Urothelium cell line (cell line): Measurements from ENCODE around the gene TRDN.
A peak's percentile ranks its signal among the peaks of the same experiment; 100 is the strongest.

Experiments
- DNase-seq: peaks from one replicate; pipeline ENCODE4 v3.0.0; 2011; ENCODE audit warnings: low spot score, mixed read lengths
- FAIRE-seq: peaks from 2 replicates; lab custom pipeline; 2011; peaks lifted over from hg19 to GRCh38; lab: Jason Lieb, UNC

TRDN gene

DNA sequence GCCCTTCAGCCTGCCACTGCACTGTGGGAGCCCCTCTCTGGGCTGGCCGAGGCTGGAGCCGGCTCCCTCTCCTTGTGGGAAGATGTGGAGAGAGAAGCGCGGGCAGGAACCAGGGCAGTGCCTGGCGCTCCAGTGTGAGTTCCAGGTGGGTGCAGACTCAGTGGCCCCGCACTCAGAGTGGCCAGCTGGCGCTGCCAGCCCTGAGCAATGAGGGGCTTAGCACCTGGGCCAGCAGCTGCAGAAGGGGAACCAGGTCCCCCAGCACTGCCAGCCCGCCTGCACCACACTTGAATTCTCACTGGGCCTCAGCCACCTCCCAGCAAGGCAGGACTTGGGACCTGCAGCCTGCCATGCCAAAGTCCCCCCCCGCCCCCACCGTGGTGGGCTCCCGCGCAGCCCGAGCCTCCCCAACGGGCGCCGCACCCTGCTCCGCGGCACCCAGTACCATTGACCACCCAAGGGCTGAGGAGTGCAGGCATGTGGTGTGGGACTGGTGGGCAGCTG is 434.8 kb downstream of the TRDN start:
- DNase-seq = no peak
- FAIRE-seq = no peak

GRCh38 chr6:123193298-123193697 is 443.5 kb downstream of the TRDN start:
- DNase-seq = no peak
- FAIRE-seq = no peak

DNA sequence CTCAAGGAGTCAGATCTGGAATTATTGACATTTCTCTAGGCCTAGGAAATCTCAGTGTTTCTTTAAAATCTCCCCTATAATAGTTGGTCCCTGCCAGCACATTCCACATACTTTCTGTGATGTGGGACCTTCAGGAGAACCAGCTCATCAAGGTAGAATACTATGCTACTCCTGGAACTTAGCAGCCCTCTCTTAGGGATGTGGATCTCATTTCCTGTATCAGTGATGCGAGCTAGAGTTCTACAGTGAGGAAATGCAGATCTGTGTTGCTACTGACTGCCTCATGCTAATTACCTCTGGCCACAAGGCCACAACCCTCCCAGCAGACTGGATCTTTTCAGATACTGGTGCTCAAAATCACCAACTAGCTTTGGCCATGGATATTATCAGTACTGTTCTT is 446.9 kb downstream of the TRDN start:
- FAIRE-seq = no peak
- DNase-seq = no peak

GRCh38 chr6:123182998-123183397 is 453.8 kb downstream of the TRDN start:
- FAIRE-seq (no peak), DNase-seq (no peak)

DNA sequence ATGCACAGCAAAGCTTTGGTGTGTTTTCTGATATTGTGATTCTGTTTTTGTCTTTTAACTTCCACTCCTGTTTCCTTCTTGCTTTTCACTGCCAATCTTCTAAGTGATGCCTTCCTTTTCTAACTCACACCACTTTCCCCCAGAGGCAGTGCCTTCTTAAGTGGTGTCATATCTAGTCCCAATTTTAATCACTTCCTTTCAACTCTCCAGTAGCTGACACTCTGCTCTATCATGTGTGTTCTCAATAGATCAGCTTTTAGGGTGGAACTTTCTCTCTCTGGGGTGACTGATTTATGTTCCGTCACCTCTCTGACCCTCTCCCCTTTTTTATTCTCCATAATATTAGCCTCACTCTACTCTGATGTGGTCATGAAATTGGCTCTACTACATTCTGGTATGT is 460.0 kb downstream of the TRDN start:
- DNase-seq = no peak
- no peak for FAIRE-seq

DNA sequence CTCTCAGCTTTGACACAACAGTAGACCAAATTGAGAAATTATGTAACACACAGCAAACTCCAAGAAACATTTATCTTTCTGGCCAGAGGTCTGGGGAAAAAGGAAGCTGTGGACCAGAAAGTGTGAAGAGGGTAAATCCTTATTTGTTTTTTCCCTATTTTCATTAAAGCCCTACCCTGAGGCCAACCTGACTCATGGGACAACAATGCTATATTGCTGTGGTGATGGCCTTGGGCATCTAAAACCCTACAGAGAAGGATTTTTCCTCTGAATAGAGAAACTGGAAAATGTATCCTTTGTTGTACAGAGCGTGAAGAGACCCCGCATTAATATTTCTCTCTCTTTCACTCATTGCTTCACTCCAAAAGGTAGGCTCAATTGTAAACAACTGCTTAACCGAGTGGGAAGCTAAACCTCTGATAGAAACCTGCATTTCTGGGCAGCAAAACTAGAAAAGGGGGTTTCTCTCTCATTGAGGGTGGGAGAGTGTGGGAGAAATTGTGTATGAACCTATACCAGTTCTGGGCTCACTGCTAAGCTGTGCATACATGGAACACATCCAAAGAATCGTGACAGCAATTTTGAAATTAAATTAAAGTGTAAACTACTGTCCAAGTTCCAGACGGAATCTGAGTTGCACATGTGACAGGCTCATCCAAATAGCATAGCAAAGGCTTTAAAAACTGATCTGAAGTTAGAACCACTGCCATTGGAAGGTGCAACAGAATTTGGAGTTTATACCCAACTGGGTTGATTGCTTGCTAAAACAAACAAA is 465.2 kb downstream of the TRDN start:
- FAIRE-seq = no peak

GRCh38 chr6:123169774-123170095 is 467.0 kb downstream of the TRDN start:
- DNase-seq = no peak
- FAIRE-seq = no peak

More for the DNA sequence above, 465.2 kb downstream of the TRDN start:
- DNase-seq = peak; percentile 3

DNA sequence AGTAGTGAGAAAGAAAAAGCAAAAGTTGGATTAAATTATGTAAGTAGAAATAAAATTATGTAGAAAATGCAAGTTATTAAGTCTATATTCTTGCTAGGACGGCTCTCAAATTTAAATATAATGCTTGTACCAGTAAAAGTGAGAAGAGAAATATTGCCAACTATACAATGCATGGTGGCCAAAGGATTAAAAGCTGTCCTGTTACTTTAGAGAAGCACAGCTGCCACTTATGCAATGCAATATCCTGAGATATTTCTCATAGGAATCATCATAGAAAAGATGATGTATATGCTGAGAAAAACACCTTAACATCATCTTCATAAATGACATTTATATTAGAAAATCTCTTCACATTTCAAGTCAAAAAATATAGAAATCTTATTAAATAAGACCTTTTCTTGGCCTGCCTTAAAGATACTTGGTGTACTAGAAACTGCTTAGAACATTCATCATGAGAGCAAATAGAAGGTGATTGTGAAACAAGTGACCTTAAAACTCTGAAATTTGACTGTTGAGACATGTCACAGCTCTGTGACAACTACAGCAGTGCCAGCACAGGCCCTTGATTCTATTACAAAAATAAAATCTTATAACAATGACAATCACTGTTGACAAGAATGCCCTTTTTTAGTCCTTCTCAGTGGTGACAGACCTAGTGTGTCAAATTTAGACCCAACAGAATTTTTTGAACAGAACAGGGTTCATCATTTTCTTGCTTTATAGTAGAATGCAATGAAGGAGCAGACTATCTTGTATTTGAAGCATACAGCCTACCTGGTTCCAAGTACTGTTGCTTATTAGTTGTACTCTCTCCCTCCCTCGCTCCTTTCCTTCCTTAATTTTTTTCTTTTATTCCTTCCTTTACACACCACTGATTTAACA is 467.6 kb downstream of the TRDN start:
- DNase-seq = no peak
- no peak for FAIRE-seq

DNA sequence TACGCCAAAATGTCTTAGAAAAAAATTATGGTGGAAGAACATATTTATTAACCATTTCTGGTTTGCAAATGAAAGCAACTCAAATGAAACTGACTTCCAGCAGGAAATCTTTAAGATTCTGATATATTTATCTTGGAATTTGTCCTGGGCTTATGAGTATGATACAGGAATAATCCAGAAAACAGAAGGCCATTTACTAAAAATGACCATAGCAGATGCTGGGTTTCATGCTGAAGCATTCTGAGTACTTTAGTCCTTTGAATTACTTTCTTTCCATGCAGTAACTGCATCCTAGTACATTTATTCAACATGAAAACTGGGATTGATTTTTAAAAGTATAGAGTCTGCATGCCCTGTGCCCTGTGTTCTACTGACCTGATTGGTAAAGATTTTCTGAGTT is 468.3 kb downstream of the TRDN start:
- FAIRE-seq = no peak
- DNase-seq = no peak
